Colon (tissue), 2 donors: Measurements from ENCODE around the gene TMUB2.

Source experiments
- FAIRE-seq: peaks from 2 replicates; lab custom pipeline; 2012; peaks lifted over from hg19 to GRCh38; lab: Jason Lieb, UNC
- donor health status: control.
- donor health status: control.

Gene TMUB2

GRCh38 chr17:44203731-44204440 is 17.1 kb downstream of the TMUB2 start:
- FAIRE-seq, result no peak

DNA sequence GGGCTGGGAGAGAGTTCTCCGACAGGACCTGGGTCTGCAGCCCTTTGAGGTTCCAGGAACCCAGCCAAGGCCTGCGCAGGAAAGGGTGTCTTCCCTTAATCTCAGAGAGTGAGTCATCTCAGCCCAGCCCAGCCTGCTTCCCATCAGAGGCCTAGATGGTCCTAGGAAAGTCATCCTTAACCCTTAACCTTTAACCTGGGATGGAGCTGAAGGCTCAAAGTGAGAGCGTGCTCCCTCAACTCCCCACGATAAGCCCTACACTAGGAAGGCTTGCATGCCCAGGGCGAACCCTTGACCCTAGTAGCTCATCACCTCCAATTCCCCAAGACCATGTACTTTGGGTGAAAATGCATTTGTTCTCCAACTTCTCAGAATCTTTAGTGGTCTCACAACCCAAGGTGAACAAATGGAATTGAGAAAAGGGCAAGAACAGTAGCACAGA is 17.7 kb downstream of the TMUB2 start:
- FAIRE-seq, result no peak

DNA sequence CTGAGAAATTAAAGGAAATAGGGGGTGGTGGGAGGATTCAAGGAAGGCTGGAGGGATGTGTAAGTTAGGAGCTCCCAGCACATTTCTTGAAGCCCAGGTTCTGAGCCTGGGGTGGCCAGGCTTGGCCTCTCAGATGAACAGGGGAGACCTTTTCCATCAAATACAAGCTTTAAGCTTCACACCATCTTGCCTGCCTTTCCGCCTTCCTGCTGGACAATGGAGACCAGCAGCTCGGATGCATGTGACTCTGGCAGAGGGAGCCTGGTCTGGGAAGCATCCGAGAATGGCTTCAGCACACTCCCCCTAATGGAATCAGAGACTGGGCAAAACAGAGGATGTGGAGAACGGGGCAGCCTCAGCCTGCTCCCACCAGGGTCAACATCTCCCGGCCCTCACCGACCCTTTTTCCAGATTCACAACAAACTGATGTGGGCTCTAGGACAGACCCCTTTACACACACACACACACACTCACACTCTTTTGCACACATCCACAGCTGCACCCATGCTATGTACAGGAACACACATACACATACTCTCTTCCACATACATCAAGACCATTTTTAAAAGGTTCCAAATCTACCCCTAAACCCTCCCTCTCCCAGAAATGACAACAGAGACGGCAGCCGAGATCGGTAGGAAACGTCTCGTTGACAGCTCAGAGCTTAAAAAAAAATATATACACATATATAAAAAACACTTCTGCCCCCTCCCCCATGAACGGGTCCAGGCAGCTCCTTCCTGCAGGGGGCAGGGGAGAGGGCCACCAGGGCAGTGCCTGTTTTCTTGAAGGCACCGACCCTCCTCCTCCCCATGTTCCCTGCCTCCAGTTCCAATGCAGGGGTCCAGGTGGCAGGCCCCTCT is 19.4 kb downstream of the TMUB2 start:
- FAIRE-seq, result no peak

- FAIRE-seq, result no peak
Measured at GRCh38 chr17:44206825-44207155, 20.0 kb downstream of the TMUB2 start.

DNA sequence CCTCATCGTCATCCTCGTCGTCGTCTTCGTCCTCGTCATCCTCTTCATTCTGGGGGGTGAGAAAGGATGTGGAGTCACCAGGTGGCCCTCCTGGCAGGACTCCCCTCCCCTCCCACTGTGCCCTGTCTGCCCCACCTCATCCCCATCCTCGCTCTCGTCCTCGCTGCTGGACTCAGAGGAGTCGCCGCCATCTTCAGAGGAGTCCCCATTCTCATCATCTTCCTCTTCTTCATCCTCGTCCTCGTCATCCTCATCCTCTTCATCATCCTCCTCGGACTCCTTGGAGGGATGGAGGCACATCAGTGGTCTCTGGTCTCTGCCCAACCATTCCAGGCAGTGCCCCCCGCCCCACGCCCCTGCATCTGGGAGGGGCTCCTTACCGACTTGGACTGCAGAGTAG is 20.5 kb downstream of the TMUB2 start:
- no peak for FAIRE-seq

DNA sequence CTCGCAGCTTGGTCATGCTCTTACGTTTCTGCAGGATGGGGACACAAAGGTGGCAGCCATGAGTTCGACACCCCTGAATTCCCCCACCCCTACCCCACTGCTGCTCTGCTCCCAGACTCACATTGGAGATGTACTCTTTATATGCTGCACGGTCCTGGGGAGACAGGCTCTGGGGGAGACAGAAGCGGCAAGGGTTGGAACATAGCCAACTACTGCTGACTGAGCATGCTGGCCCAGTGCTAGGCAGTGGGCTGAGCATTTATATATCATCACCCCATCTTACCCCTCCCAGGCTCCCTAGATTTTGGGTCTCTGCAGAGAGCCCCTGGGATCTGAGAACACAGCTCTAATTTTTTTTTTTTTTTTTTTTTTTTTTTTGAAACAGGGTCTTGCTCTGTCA is 21.0 kb downstream of the TMUB2 start:
- no peak for FAIRE-seq

GRCh38 chr17:44209786-44210341 is 23.1 kb downstream of the TMUB2 start:
- FAIRE-seq, result no peak

DNA sequence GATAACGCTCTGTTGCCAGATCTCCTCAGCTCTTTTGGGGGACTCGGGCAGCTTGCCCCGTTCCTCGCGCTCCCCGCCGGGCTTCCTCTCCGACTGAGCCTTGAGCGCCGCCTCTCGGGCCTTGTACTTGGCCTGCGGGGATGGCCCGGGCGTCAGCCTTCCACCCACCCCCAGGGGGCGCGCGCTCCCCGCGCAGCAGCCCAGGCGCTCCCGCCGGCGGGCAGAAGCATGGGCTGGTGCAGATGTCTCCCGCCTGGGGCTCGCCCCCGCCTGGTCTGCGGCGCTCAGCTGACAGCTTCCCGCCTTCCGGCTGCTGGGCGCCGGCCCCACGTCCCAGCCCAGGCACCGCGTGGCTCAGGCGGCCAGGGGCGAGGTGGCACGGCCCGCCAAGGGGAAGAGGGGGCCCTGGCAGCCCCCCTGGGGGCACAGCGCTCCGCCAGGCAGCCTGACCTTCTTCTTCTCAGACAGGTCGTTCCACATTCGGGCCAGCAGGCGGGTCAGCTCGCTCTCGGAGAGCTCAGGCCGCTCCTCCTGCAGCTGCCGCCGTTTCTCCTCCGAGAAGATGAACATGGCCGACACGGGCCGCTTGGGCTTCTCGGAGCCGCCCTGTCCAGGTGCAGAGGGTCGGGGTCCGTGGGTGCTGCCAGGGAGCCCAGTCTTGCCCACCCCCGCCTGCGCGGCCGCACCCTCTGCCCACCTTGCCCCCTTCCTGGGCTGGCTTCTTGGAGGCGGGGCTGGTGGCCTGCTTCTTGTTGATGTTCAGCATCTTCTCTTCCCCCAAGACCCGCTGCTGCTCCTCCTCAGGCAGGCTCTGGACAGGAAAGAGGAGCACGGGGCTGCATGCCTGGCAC is 23.8 kb downstream of the TMUB2 start:
- FAIRE-seq, result no peak

DNA sequence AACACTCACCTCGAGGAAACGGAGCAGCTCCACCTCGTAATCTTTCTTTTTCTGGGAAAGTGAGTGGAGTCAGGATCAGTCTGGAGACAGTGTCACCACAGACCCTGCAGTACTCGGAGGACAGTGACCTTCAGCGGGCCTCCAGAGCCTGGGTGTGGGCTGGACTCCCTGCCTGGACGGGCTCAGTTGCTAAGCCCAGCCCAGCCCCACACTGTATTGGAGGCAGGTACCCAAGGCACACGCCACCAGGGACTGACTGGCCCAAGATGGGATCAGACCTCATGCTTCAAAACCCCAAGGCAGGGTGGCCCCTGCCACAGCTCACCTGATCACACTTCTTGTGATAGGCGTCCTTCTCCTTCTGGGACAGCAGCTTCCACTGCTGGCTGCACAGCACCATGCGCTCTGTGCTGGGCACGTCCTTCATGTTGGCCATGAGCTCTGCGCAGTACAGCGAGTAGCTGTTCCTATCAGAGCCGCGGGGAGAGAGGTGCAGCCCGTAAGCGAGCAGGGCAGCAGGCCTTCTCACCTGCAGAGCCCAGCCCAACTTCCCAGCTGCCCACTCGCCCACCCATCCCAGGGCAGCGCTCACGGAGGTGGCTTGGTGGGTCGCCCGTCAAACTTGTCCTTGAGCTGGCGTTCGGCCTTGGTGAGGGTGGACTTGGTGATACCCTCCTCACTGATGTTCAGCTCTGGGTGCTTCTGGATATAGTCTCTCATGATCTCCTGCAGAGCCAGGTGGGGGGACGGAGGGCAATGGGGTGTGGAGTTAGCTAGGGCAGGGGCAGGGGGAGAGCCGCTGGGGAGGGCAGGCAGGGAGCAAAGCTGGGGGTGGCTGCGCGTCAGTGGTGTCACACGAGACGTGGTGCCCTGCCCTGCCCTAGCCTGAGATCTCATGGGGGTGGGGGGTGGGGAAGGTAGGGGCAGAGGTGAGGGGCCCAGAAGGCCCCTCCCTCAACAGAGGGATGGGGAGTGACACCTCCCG is 24.8 kb downstream of the TMUB2 start:
- FAIRE-seq, result no peak

- FAIRE-seq, result no peak
Measured at GRCh38 chr17:44212507-44213402, 26.0 kb downstream of the TMUB2 start.

DNA sequence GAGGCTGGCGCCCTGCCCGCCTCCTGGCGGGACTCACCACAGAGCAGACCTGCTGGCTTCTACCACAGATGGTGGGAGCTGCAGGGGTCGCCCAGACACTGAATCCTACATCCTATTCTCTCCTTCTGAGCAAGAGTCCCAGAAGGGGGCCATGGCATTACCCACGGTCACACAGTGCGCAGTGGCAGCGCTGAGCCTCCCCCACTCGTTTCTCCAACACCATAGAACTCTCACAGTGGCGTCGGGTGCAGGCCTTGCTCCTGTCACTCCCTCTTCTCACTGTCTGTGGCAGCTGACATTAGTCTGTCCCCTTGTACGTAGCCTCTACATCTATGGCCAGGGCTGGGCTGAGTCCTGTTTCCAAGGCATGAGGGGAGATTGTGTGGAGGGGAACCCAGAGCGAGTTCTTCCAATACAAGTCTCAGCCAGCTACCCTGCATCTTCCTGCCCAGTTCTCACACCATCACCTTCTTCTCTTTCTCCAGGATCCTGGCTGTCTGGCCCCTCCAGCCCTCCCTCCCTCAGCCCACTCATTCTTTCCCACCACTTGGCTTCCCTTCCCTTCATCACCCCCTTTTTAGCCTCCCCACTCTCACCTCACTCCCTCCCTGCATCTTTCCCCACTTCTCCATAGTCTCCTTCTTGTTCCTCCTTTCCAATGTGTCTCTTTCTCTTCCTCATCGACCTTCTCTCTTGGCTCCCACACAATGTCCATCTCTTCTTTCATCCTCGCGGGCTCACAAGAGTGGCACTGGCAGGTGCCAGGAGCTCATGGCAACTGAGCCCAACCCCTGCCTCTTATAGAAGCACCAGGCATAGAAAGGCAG is 26.8 kb downstream of the TMUB2 start:
- FAIRE-seq, result no peak

DNA sequence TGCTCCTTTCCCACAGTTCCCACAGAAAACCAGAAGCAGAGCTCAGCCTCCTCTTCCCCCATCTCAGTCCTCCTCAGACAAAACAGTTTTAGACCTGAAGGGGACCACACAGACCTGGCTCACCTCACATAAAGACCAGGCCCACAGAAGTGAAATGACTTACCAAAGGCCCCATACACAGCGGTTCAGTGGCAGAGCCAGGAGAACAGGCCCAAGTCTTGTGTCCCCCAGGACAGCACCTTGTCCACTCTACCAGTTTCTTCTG is 27.4 kb downstream of the TMUB2 start:
- FAIRE-seq, result no peak

DNA sequence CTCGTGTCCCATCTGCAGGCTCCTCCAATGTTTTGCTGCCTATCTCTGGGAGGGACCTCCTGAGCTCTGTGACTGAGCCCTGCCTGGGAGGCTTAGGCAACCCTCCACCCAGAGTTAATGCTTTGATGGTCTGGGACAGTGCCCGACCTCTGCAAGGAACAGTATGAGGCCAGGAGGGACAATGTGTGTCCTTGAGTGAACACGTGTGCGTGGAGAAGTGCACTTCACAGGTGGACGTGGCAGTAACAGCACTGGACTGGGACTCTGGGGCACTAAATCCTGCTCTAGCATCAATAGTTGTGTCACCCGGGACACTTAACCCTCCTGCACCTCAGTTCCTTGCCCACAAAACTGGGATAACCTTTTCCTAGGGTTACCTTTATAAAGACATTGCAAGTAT is 28.1 kb downstream of the TMUB2 start:
- FAIRE-seq, result no peak

DNA sequence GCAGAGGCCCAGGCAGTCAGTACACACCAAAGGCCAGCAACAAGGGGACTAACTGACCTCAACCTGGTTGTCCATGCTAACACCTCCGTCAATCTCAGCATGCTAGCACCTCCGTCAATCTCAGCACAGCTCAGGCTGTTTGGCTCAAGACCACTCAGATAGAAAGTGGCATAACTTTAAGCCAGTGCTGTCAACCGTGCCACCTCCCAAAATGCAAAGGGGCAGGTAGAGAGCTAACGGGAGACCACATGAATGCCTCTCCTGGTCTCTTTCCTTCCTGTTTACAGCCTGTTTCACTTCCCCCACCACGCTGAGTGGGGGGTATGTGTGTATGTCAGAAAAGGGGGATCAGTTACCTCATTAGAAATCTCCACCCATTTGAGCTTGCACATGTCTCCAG is 29.4 kb downstream of the TMUB2 start:
- FAIRE-seq, result no peak

DNA sequence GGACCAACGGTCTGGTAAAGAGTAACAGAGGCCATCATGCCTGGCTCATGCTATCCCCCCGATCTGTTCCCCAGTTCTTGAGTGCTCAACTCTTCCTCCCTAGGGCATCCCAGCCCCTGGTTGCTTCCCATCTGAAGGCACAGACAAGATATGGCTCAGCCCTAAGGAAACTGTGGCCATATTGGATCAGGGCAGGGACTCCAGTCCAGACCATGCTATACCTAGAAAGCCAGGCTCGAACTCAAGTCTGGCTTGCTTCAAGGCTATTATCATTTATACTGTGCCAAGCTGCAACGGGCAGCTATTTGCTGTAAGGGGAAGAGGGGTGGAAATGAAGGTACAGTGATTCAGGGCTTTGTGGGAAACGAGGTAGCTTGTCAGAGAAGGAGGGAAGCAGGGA is 29.9 kb downstream of the TMUB2 start:
- no peak for FAIRE-seq

GRCh38 chr17:44217738-44218343 is 31.1 kb downstream of the TMUB2 start:
- no peak for FAIRE-seq

DNA sequence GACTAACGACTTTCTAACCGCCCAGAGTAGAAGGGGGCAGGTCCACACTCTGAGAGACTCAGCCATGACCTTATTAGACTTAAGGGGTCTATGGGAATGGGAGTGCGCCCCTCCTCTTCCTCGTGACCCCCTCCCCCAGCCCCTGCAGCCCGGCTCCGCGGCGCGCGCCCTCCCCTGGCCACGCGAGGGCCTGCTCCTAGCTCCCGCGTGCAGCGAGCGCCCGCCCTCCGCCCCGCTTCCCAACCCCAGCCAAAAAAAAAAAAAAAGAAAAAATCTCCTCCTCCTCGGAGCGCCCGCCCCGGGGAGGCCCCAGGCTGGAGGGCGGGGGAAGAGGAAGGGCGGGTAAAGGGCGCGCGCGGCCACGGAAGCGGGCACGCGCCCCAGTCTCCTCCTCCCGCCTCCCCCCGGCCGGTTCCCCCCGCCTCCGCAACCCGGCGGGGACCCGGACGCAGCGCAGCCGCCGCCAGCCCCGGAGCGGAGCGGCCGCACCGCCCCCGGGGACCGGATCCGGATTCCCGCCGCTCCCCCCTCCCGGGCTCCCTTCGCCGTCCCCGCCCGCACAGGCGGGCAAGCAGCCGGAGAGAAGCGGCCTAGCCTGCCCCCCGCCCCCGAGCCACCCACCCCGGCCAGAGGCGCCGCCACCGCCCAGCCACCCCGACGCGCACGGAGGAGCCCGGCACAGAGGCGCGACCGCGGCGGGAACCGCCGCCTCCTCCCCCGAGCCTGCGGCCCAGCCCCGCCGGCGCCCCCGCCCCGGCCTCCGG is 31.8 kb downstream of the TMUB2 start:
- no peak for FAIRE-seq

DNA sequence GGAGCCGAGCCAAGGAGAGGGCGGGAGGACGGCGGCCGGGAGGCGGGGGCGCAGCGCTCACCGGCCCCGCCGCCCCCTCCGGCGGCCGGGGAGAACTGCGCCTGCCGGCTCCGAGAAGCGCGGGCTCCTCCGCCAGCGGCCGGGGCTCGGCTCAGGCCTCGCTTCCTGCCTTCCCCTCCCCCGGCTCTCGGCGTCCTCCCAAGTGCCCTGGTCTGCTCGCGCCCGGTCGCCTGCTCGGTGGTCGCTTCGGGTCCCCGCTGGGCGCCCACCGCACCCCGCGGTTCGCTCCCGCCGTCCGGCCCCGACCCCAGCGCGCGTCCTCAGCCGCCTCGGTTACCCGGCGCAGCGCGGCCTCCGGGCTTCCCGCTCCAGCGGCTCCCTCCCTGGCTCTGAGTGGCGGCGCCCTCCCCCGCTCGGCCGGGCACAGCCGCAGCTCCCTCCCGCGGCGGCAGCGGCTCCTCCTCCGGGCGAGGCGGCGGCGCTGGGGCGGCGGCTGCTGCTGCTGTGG is 32.4 kb downstream of the TMUB2 start:
- no peak for FAIRE-seq
